H9 (cell line): ENCODE data around the gene P4HA2. TPM values are rescaled to one million over a fixed set of nuclear protein-coding genes. Genes with fewer than 3 reads are reported as not detected.
A peak's percentile ranks its signal among the peaks of the same experiment; 100 is the strongest.

ENCODE experiments used
- DNase-seq: peaks from one replicate; pipeline ENCODE4 v3.0.0-alpha.2; 2017
- H2AFZ ChIP-seq: one replicate; pipeline ENCODE4 v1.6.1; 2013; ENCODE audit warnings: mild to moderate bottlenecking, low read length, control low read depth, moderate library complexity
- H2AK5ac ChIP-seq: 2 replicates; pipeline ENCODE4 v1.6.1; 2013; ENCODE audit warnings: low read length, control low read depth, mixed read lengths; ENCODE audit not compliant: insufficient read length
- H2BK120ac ChIP-seq: one replicate; pipeline ENCODE4 v1.6.1; 2013; ENCODE audit warnings: low read depth, mild to moderate bottlenecking, low read length, control low read depth, inconsistent platforms; ENCODE audit not compliant: poor library complexity, severe bottlenecking
- H2BK12ac ChIP-seq: 2 replicates; pipeline ENCODE4 v1.6.1; 2013; ENCODE audit warnings: low read length, control low read depth, mixed read lengths, low read depth; ENCODE audit not compliant: insufficient read length
- H2BK15ac ChIP-seq: 2 replicates; pipeline ENCODE4 v1.6.1; 2013; ENCODE audit warnings: low read depth, low read length, control low read depth
- H2BK20ac ChIP-seq: one replicate; pipeline ENCODE4 v1.6.1; 2013; ENCODE audit warnings: low read depth, mild to moderate bottlenecking, low read length, control low read depth, inconsistent platforms; ENCODE audit not compliant: poor library complexity, severe bottlenecking
- H2BK5ac ChIP-seq: 2 replicates; pipeline ENCODE4 v1.6.1; 2013; ENCODE audit warnings: low read length, control low read depth, mixed read lengths; ENCODE audit not compliant: insufficient read length
- H3K14ac ChIP-seq: 2 replicates; pipeline ENCODE4 v1.6.1; 2013; ENCODE audit warnings: low read length, control low read depth; ENCODE audit not compliant: insufficient read depth
- H3K18ac ChIP-seq: 2 replicates; pipeline ENCODE4 v1.6.1; 2013; ENCODE audit warnings: low read depth, mild to moderate bottlenecking, mixed read lengths, low read length, control low read depth; ENCODE audit not compliant: insufficient read length
- H3K23ac ChIP-seq: 2 replicates; pipeline ENCODE4 v1.6.1; 2013; ENCODE audit warnings: low read length, control low read depth, mixed read lengths, low read depth; ENCODE audit not compliant: insufficient read length
- H3K23me2 ChIP-seq: 2 replicates; pipeline ENCODE4 v1.6.1; 2013; ENCODE audit warnings: low read depth, mild to moderate bottlenecking, mixed read lengths, low read length, control low read depth; ENCODE audit not compliant: insufficient read length, poor library complexity, severe bottlenecking
- H3K27ac ChIP-seq: 2 replicates; pipeline ENCODE4 v1.5.1; 2013; ENCODE audit warnings: low read length, control low read depth, mixed read lengths, low read depth; ENCODE audit not compliant: insufficient read length
- H3K27me3 ChIP-seq: 2 replicates; pipeline ENCODE4 v1.6.1; 2013; ENCODE audit warnings: low read length, control low read depth, inconsistent platforms; ENCODE audit not compliant: insufficient read depth
- H3K4ac ChIP-seq: 2 replicates; pipeline ENCODE4 v1.6.1; 2013; ENCODE audit warnings: low read depth, mild to moderate bottlenecking, control low read depth, inconsistent platforms, low read length, moderate library complexity
- H3K4me1 ChIP-seq: 2 replicates; pipeline ENCODE4 v1.6.1; 2013; ENCODE audit warnings: low read length, control low read depth, inconsistent platforms; ENCODE audit not compliant: insufficient read depth
- H3K4me2 ChIP-seq: 2 replicates; pipeline ENCODE4 v1.6.1; 2013; ENCODE audit warnings: low read length, control low read depth, mixed read lengths; ENCODE audit not compliant: insufficient read length, insufficient read depth
- H3K56ac ChIP-seq: 2 replicates; pipeline ENCODE4 v1.6.1; 2013; ENCODE audit warnings: low read depth, mild to moderate bottlenecking, mixed read lengths, low read length, control low read depth; ENCODE audit not compliant: insufficient read length
- H3K79me1 ChIP-seq: 2 replicates; pipeline ENCODE4 v1.6.1; 2013; ENCODE audit warnings: low read depth, mild to moderate bottlenecking, moderate library complexity, low read length, control low read depth, inconsistent platforms; ENCODE audit not compliant: insufficient read depth, poor library complexity, severe bottlenecking
- H3K79me2 ChIP-seq: 2 replicates; pipeline ENCODE4 v1.6.1; 2013; ENCODE audit warnings: low read length, control low read depth, inconsistent platforms; ENCODE audit not compliant: insufficient read depth
- H3K9ac ChIP-seq: 2 replicates; pipeline ENCODE4 v1.6.1; 2013; ENCODE audit warnings: low read length, control low read depth, mixed read lengths; ENCODE audit not compliant: insufficient read length; ENCODE audit errors: extremely low read depth
- H3K9me3 ChIP-seq: one replicate; pipeline ENCODE4 v1.6.1; 2013; ENCODE audit warnings: low read depth, low read length, inconsistent platforms; ENCODE audit not compliant: control insufficient read depth
- H3T11ph ChIP-seq: one replicate; pipeline ENCODE4 v1.6.1; 2013; ENCODE audit warnings: mild to moderate bottlenecking, low read length, control low read depth, inconsistent platforms
- H4K20me1 ChIP-seq: one replicate; pipeline ENCODE4 v1.6.1; 2013; ENCODE audit not compliant: control insufficient read depth, insufficient read length, insufficient read depth
- H4K5ac ChIP-seq: 2 replicates; pipeline ENCODE4 v1.6.1; 2013; ENCODE audit warnings: low read depth, mild to moderate bottlenecking, mixed read lengths, low read length, control low read depth; ENCODE audit not compliant: insufficient read length
- H4K8ac ChIP-seq: replicated peaks from 2 replicates; pipeline ENCODE4 v1.6.1; 2013; ENCODE audit warnings: low read length, control low read depth, mixed read lengths, low read depth; ENCODE audit not compliant: insufficient read length
- H4K91ac ChIP-seq: 2 replicates; pipeline ENCODE4 v1.6.1; 2013; ENCODE audit warnings: low read depth, mild to moderate bottlenecking, moderate library complexity, mixed read lengths, low read length, control low read depth; ENCODE audit not compliant: insufficient read length
- H3K27ac Mint-ChIP-seq, 3 experiments: 2 replicates in 2 of 3; 3 replicates in 1 of 3; pipeline ENCODE4 v1.8.0; 2020 to 2021; ENCODE audit warnings: mixed read lengths in 3 of 3, mild to moderate bottlenecking in 1 of 3, moderate library complexity in 1 of 3
- H3K27me3 Mint-ChIP-seq: 2 replicates; pipeline ENCODE4 v1.8.0; 2021; ENCODE audit warnings: low read depth, mild to moderate bottlenecking, moderate library complexity, mixed read lengths
- H3K36me3 Mint-ChIP-seq, 3 experiments: 2 replicates in 2 of 3; 3 replicates in 1 of 3; pipeline ENCODE4 v1.8.0; 2020 to 2021; ENCODE audit warnings: low read depth in 3 of 3, mixed read lengths in 3 of 3; ENCODE audit not compliant: insufficient read depth in 1 of 3
- H3K4me1 Mint-ChIP-seq, 2 experiments: 2 replicates each; pipeline ENCODE4 v1.8.0; 2020; ENCODE audit warnings: mixed read lengths in 2 of 2
- H3K4me3 Mint-ChIP-seq, 2 experiments: 2 replicates in 1 of 2; 3 replicates in 1 of 2; pipeline ENCODE4 v1.8.0; 2020 to 2021; ENCODE audit warnings: mild to moderate bottlenecking in 2 of 2, mixed read lengths in 2 of 2, moderate library complexity in 1 of 2
- H3K9me3 Mint-ChIP-seq, 2 experiments: 2 replicates in 1 of 2; 3 replicates in 1 of 2; pipeline ENCODE4 v1.8.0; 2020; ENCODE audit warnings: mild to moderate bottlenecking in 2 of 2, mixed read lengths in 2 of 2, moderate library complexity in 1 of 2
- WGBS: extraction: QIAGEN DNeasy Blood & Tissue Kit; methylation state at CpG from one replicate; pipeline ENCODE4 v1.1.7; 2013; ENCODE audit warnings: missing lambda C conversion rate, low lambda C conversion rate, mixed read lengths; ENCODE audit not compliant: insufficient read length; ENCODE audit errors: extremely low coverage; 5-methylcytosine and 5-hydroxymethylcytosine counted together
- total RNA-seq: library from RNA; stranded (reverse); gene quantifications from 2 replicates; pipeline ENCODE4 v1.2.1, GENCODE V29; 2021
- TF ChIP-seq, protein P1 (sequence below): fragments of 200-600 bp; sonication (generic); conservative IDR thresholded peaks from 3 replicates; pipeline ENCODE4 v1.8.0; 2021; ENCODE audit warnings: antibody characterized with exemption, mild to moderate bottlenecking

The P4HA2 gene
- total RNA-seq, 1 experiment from 2014 or later = 15.3 TPM

DNA sequence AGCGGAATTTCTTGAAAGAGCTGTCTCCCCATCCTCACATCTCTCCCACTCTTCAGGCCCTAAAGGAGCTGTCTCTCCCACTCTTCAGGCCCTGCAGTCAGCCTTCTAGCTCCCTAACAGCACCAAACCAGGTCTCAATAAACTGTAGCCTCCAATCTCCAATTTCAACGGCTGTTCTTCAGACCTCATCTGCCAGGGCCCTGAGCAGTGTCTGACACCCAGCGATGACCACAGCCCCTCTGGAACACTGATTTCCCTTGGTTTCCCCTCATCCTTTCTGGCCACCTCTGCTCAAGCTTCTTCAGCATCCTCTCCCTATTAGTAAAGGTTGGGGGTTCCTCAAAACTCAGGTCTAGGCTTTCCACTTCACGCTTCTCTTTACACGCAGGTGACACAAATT is 1.6 kb upstream of the P4HA2 start:
- H3K23ac ChIP-seq = no peak overlapping the region
- H3T11ph ChIP-seq = no peak overlapping the region
- no peak overlapping the region for H3K14ac ChIP-seq
- no peak overlapping the region for H2AK5ac ChIP-seq
- no peak overlapping the region for H4K8ac ChIP-seq
- H3K4ac ChIP-seq = no peak overlapping the region
- DNase-seq = no peak
- H4K20me1 ChIP-seq = no peaks in the 10 kb centered on the region
- no peaks in the 10 kb centered on the region for H3K9me3 ChIP-seq
- H3K18ac ChIP-seq = no peak overlapping the region
- no peak overlapping the region for H3K27ac ChIP-seq
- no peaks in the 10 kb centered on the region; the same call in 1 of the 2 replicates for H3K4me1 ChIP-seq
- TF ChIP-seq, protein P1, sequence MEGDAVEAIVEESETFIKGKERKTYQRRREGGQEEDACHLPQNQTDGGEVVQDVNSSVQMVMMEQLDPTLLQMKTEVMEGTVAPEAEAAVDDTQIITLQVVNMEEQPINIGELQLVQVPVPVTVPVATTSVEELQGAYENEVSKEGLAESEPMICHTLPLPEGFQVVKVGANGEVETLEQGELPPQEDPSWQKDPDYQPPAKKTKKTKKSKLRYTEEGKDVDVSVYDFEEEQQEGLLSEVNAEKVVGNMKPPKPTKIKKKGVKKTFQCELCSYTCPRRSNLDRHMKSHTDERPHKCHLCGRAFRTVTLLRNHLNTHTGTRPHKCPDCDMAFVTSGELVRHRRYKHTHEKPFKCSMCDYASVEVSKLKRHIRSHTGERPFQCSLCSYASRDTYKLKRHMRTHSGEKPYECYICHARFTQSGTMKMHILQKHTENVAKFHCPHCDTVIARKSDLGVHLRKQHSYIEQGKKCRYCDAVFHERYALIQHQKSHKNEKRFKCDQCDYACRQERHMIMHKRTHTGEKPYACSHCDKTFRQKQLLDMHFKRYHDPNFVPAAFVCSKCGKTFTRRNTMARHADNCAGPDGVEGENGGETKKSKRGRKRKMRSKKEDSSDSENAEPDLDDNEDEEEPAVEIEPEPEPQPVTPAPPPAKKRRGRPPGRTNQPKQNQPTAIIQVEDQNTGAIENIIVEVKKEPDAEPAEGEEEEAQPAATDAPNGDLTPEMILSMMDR = no peak
- H3K79me2 ChIP-seq = no peaks in the 10 kb centered on the region
- H3K27me3 Mint-ChIP-seq = peaks cover 56% of the 10 kb centered on the region
- no CpG with 5 or more reads among the region's 5 CpGs for WGBS
- peaks cover 16 to 23% of the 10 kb centered on the region in 2 experiments for H3K4me1 Mint-ChIP-seq
- no peak overlapping the region for H2BK20ac ChIP-seq
- H4K5ac ChIP-seq = no peak overlapping the region
- no peak overlapping the region for H2BK15ac ChIP-seq
- H3K23me2 ChIP-seq = peaks cover 12% of the 10 kb centered on the region
- H3K56ac ChIP-seq = no peak overlapping the region
- no peak overlapping the region for H4K91ac ChIP-seq
- H3K4me3 Mint-ChIP-seq = peak overlapping the region; percentile 43 to 60; a peak in 4 of 5 replicates
- no peak overlapping the region for H3K9ac ChIP-seq
- H2BK12ac ChIP-seq = no peak overlapping the region
- H2BK120ac ChIP-seq = no peak overlapping the region
- H3K27ac Mint-ChIP-seq = no peak overlapping the region
- no peaks in the 10 kb centered on the region; a peak in 1 of 7 replicates for H3K36me3 Mint-ChIP-seq
- H3K9me3 Mint-ChIP-seq = peaks cover 0 to 3% of the 10 kb centered on the region in 2 experiments; a peak in 1 of 5 replicates
- H2BK5ac ChIP-seq = no peak overlapping the region
- no peaks in the 10 kb centered on the region for H3K79me1 ChIP-seq
- H3K4me2 ChIP-seq = no peak overlapping the region
- peaks cover 5% of the 10 kb centered on the region; the same call in 1 of the 2 replicates for H3K27me3 ChIP-seq
- H2AFZ ChIP-seq = no peak overlapping the region
